DMS 273 (cell line): ENCODE measurements around the gene EZH1.

Experiments used
- DNase-seq: peaks from one replicate; lab custom pipeline; 2025; ENCODE audit not compliant: unreplicated experiment; lab: John Stamatoyannopoulos, UW

Gene EZH1

GRCh38 chr17:42744806-42745617 is at the start of gene EZH1:
Gene EZH1, minus strand, starts transcription at chr17:42745040. Its CDS starts 16,099 bp downstream, at chr17:42728941.
- peak; percentile 98 for DNase-seq

DNA sequence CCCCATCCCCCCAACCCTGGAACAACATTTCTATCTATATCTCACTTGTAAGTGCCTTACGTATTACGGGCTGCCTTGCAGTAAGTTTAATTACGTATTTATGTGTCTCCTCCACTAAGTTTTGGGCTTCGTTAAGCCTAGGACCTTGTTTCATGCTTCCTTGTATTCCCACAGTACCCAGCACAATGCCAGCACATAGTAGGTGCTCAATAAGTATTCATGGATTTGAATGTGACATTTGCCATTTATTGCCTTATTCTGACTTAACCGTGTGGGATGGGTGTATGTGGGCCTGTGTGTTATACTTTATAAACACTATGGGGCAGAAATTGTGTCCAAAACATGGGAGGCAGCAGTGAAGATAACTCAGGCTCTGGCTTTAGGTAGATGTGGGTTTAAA is 47.7 kb upstream of the EZH1 start:
- DNase-seq = no peak

- no peak for DNase-seq
Observed at GRCh38 chr17:42791948-42792347, 47.1 kb upstream of the EZH1 start.

- no peak for DNase-seq
Observed at GRCh38 chr17:42787266-42787665, 42.4 kb upstream of the EZH1 start.

- DNase-seq = no peak
Observed at GRCh38 chr17:42784811-42785592, 40.2 kb upstream of the EZH1 start.

GRCh38 chr17:42784409-42784808 is 39.6 kb upstream of the EZH1 start:
- DNase-seq = no peak

- DNase-seq = no peak
Observed at GRCh38 chr17:42783791-42784138, 38.9 kb upstream of the EZH1 start.

- no peak for DNase-seq
Observed at GRCh38 chr17:42783062-42783790, 38.4 kb upstream of the EZH1 start.

- DNase-seq = peak; percentile 37
Observed at GRCh38 chr17:42782166-42783061, 37.6 kb upstream of the EZH1 start.

GRCh38 chr17:42781639-42782165 is 36.9 kb upstream of the EZH1 start:
- DNase-seq = no peak

- DNase-seq = no peak
Observed at GRCh38 chr17:42780851-42781638, 36.2 kb upstream of the EZH1 start.

DNA sequence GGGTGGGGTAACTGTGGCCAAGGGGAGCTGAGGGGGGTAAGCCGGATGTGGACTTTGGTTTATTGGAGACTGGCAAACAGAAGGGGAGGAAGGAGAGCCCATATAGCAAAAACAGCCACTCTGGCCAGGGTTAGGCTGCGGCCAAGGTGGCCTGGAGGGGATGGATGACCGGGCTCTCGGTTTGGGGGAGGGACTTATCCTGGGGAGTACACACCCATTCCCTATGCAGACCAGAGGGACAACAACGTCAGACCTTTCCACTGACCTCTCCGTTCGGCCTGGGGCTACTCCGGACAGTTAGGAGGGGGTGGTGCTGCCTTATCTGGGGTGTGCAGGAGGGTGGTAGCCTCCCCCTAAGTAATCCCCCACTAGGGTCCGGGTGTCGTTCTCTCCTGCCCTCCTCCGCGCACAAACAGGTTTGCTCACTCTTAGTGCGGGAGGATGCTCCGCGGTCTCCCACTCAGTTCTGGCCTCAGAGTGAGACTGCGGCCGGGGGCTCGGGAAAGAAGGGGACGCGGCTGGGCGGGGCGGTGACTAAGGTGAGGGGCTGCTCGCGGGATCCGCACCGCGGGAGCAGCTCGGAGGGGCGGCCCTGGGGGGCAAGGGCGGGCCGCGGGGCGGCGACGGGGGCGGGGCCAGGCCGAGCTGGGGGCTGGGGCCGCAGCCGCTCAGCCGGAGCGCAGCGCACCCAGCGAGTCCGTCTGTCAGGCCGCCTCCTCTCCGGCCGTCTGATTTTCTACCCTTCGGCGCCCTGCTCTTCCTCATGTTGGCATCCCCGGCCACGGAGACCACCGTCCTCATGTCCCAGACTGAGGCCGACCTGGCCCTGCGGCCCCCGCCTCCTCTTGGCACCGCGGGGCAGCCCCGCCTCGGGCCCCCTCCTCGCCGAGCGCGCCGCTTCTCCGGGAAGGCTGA is 35.4 kb upstream of the EZH1 start, which contains the start of gene WNK4:
WNK4 (plus strand) TSS at position 675 of the 915 bp plus-strand sequence; CDS start at position 764, 89 bp downstream.
- DNase-seq = peak; percentile 70

- peak; percentile 68 for DNase-seq
Observed at GRCh38 chr17:42779304-42779935, 34.6 kb upstream of the EZH1 start.

DNA sequence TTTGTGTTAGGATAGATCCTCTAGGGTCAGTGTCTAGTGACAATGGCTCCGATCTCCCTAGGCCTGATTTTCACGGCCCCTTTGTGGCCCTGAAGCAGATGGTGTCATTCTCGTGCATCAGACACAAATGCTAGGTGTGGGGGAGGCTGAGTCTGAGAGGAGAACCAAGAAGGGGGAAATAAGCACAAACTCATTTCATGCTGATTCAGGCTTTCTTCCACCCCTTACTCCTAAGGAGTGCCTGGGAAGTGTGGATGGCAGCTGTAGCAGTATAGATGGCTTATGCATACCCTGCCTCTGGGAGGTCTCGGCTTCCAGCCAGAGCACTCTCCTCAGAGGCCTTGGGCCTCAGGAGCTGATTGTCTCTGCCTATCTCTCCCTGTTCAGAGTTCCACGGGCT is 33.7 kb upstream of the EZH1 start:
- DNase-seq = no peak

- no peak for DNase-seq
Observed at GRCh38 chr17:42775534-42776098, 30.8 kb upstream of the EZH1 start.

DNA sequence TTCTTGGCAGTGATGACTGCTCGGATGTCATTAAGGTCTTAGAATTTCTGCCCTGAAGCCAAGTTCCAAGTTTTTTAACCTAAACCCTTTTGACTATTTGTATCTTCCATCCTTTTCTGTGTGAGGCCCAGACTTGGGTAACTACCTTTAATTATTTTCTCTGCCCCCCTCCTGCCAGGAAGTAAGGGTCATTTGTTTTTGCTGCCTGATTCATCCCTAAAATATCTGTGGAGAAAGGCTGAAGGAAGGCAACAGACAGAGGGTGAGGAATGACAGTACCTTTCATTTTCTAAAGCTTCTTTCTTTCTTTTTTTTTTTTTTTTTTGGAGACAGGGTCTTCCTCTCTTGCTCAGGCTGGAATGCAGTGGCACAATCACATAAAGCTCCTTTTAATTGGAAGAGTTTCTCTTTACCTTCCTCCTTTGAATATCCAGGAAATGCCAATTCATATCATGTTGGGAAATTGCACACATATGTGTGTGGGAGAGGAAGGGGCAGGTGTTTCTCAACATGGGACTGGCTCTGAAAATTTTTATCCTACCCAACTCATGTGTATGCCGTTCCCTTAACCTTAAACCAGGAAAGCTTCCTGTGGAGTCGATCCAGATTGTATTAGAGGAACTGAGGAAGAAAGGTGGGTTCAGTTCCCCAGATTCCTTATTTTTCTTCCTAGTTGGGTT is 29.4 kb upstream of the EZH1 start:
- no peak for DNase-seq
